B cell (primary cell): ENCODE measurements around the gene PHPT1. TPM values are rescaled to one million over a fixed set of nuclear protein-coding genes. Genes with fewer than 3 reads are reported as not detected.
A peak's percentile ranks its signal among the peaks of the same experiment; 100 is the strongest.

Source experiments
- ATAC-seq: fragments of 200-7000 bp; cut with Tn5 transposase; one replicate; pipeline ENCODE4 v1.10.0; 2021; ENCODE audit warnings: low read depth, mild to moderate bottlenecking, moderate number of reproducible peaks, moderate library complexity
- CTCF ChIA-PET: fragments of 350-600 bp; sonication (Branson Sonifier 250); formaldehyde crosslinking; loops from one replicate; lab custom pipeline; 2021; ENCODE audit warnings: antibody characterized with exemption, inconsistent platforms; lab: Charles Lee
- POLR2A ChIA-PET: fragments of 350-600 bp; sonication (Branson Sonifier 250); formaldehyde crosslinking; loops from one replicate; lab custom pipeline; 2021; ENCODE audit warnings: antibody characterized with exemption; lab: Charles Lee
- DNase-seq: peaks from one replicate; pipeline ENCODE4 v3.0.0; 2013
- H2AFZ ChIP-seq: 2 replicates; pipeline ENCODE4 v1.6.1; 2012; ENCODE audit warnings: mild to moderate bottlenecking, low read depth, low read length; ENCODE audit not compliant: insufficient read depth, poor library complexity, severe bottlenecking
- H3K27ac ChIP-seq, 2 donors: 1 replicate in 1 of 2; 2 replicates in 1 of 2; pipeline ENCODE4 v1.5.1; 2012 to 2013; ENCODE audit warnings: low read length in 2 of 2, mild to moderate bottlenecking in 2 of 2, moderate library complexity in 1 of 2
- H3K27me3 ChIP-seq, 4 experiments: fragments of 200-600 bp in 1 of 4; sonication (generic) in 1 of 4; replicated peaks in 1 of 4; 1 replicate in 2 of 4; 2 replicates in 2 of 4; pipeline versions ENCODE4 v1.6.1 to v1.7.0; 2013 to 2016; ENCODE audit warnings: low read length in 3 of 4, mild to moderate bottlenecking in 2 of 4, mixed read lengths in 1 of 4, moderate library complexity in 1 of 4; ENCODE audit not compliant: insufficient read depth in 4 of 4, control insufficient read depth in 3 of 4; ENCODE audit errors: control extremely low read depth in 1 of 4
- H3K36me3 ChIP-seq, 2 experiments: replicated peaks in 1 of 2; 1 replicate in 1 of 2; 2 replicates in 1 of 2; pipeline versions ENCODE4 v1.6.1 to v1.7.1; 2013; ENCODE audit warnings: low read length in 1 of 2; ENCODE audit not compliant: insufficient read depth in 2 of 2, control insufficient read depth in 1 of 2; ENCODE audit errors: control extremely low read depth in 1 of 2, extremely low read depth in 1 of 2
- H3K4me1 ChIP-seq, 2 donors: fragments of 200-600 bp in 1 of 2; sonication (generic) in 1 of 2; 1 replicate in 1 of 2; 2 replicates in 1 of 2; pipeline versions ENCODE4 v1.5.1 to v1.6.1; 2013 to 2017; ENCODE audit warnings: low read length in 2 of 2; ENCODE audit not compliant: control insufficient read depth in 2 of 2, insufficient read depth in 2 of 2
- H3K4me2 ChIP-seq: replicated peaks from 2 replicates; pipeline ENCODE3; 2012; ENCODE audit warnings: mild to moderate bottlenecking, low read depth, low read length; ENCODE audit not compliant: poor library complexity, severe bottlenecking
- H3K4me3 ChIP-seq, 5 experiments: fragments of 200-600 bp in 1 of 5; sonication (generic) in 1 of 5; 1 replicate in 3 of 5; 2 replicates in 2 of 5; pipeline versions ENCODE4 v1.5.1 to v1.7.0; 2011 to 2016; ENCODE audit warnings: low read length in 4 of 5, mild to moderate bottlenecking in 4 of 5, low read depth in 2 of 5, control low read depth in 1 of 5, moderate library complexity in 1 of 5; ENCODE audit not compliant: insufficient read depth in 1 of 5; ENCODE audit errors: control extremely low read depth in 1 of 5, extremely low read depth in 1 of 5
- H3K79me2 ChIP-seq: fragments of 200-600 bp; sonication (generic); one replicate; pipeline ENCODE4 v1.6.0; 2016; ENCODE audit warnings: low read length; ENCODE audit not compliant: control insufficient read depth, insufficient read depth
- H3K9ac ChIP-seq: fragments of 200-600 bp; sonication (generic); 2 replicates; pipeline ENCODE4 v1.6.1; 2017; ENCODE audit warnings: mild to moderate bottlenecking, low read length, moderate library complexity
- H3K9me3 ChIP-seq, 3 donors: one replicate each; pipeline versions ENCODE4 v1.6.1 to v1.7.1; 2013; ENCODE audit warnings: low read length in 2 of 3; ENCODE audit not compliant: control insufficient read depth in 2 of 3, insufficient read depth in 1 of 3; ENCODE audit errors: control extremely low read depth in 1 of 3
- H4K20me1 ChIP-seq: 2 replicates; pipeline ENCODE4 v1.6.0; 2012; ENCODE audit warnings: mild to moderate bottlenecking, low read length; ENCODE audit not compliant: insufficient read depth, control insufficient read depth, poor library complexity, severe bottlenecking
- H3K27ac Mint-ChIP-seq: one replicate; pipeline ENCODE4 v1.8.0; 2021; ENCODE audit warnings: mixed read lengths
- H3K27me3 Mint-ChIP-seq: one replicate; pipeline ENCODE4 v1.8.0; 2021; ENCODE audit warnings: mixed read lengths
- H3K4me1 Mint-ChIP-seq: one replicate; pipeline ENCODE4 v1.8.0; 2021; ENCODE audit warnings: mixed read lengths
- H3K4me3 Mint-ChIP-seq: one replicate; pipeline ENCODE4 v1.8.0; 2021; ENCODE audit warnings: mixed read lengths
- H3K9me3 Mint-ChIP-seq: one replicate; pipeline ENCODE4 v1.8.0; 2022; ENCODE audit warnings: mixed read lengths; ENCODE audit not compliant: insufficient read depth
- EZH2 ChIP-seq: IDR thresholded peaks from 2 replicates; pipeline ENCODE4 v1.6.1; 2012; ENCODE audit warnings: borderline replicate concordance, low read depth, mild to moderate bottlenecking, moderate library complexity, low read length; ENCODE audit not compliant: insufficient read depth, poor library complexity, severe bottlenecking
- WGBS: methylation state at CpG from one replicate; pipeline ENCODE4 v1.1.5; 2013; ENCODE audit warnings: missing lambda C conversion rate; ENCODE audit not compliant: insufficient coverage; 5-methylcytosine and 5-hydroxymethylcytosine counted together
- intact Hi-C: fragments of 100-400 bp; cut with micrococcal nuclease; formaldehyde crosslinking; loops from one replicate; pipeline ENCODE4 v1.10.0; 2022
- polyA plus RNA-seq: library from polyadenylated mRNA; depleted of rRNA; stranded (reverse); fragments of >200 nt; gene quantifications from 2 replicates; pipeline ENCODE4 v1.2.3, GENCODE V29; 2012
- total RNA-seq, 2 donors: library from RNA; stranded (reverse); fragments of 120-200 nt in 1 of 2; gene quantifications; 1 replicate in 1 of 2; 2 replicates in 1 of 2; pipeline versions ENCODE4 v1.2.3 to v1.2.4, GENCODE V29; 2013 to 2022
- TF ChIP-seq, protein P1 (sequence below): fragments of 200-600 bp; IDR thresholded peaks from one replicate; pipeline ENCODE4 v1.8.0; 2022; ENCODE audit warnings: antibody characterized with exemption, mild to moderate bottlenecking

The PHPT1 gene
- total and polyA plus RNA-seq, 2 donors (not counting 1 experiment from before 2014, with no cell fraction given), result 36.5 to 37.2 TPM

DNA sequence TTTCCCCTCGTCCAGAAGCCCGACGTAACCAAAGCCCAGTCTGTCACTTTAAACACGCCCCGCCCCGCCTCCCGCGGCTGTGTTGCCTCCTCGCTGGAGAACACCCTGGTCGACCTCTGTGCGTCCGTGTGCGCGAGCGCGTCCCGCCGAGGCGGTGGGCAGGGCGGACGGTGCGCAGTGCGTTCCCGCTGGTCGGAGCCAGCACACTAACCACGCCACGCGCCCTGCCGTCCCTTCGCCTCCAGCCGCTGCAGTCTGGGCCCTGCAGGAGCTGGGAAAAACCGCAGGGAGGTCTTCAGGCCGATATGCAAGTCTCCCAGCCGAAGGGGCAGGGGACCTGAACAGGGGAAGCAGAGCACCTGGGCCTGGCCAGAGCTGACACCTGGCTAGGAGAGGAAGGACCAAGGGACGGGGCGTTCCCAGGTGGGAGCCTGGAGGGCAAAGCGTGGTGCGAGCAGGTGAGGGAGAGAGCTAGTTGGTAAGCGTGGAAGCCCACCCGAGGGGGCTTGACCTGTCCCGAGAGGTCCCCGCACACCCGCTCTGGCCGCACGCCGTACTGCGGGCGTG is 1.3 kb upstream of the PHPT1 start:
- intact Hi-C loops, result loop anchor here (2.0 to 5.0 kb wide), 2 partner anchors 54 to 185 kb away; partner anchors contain the start of gene FUT7
- Mint-ChIP-seq H3K27ac (peak overlapping the region; percentile 84), H3K4me1 (peaks cover 26% of the 10 kb centered on the region), H3K27me3 (peaks cover 7% of the 10 kb centered on the region), H3K4me3 (peak overlapping the region; percentile 96), H3K9me3 (no peaks in the 10 kb centered on the region)
- DNase-seq (peak; percentile 74), ATAC-seq (no peak)
- Histone ChIP-seq H3K9ac (peak overlapping the region; percentile 84), H2AFZ (peak overlapping the region; percentile 97), H3K27ac (no peak overlapping the region), H3K4me3 (peak overlapping the region; percentile 14 to 87 (median 82)), H3K27me3 (peaks cover 0 to 39% (median 12%) of the 10 kb centered on the region in 4 experiments), H3K4me1 (peaks cover 46 to 49% of the 10 kb centered on the region in 2 donors), H3K9me3 (peaks cover 0 to 25% (median 0%) of the 10 kb centered on the region in 3 donors), H3K4me2 (peak overlapping the region; percentile 99), H3K36me3 (peaks cover 0 to 4% of the 10 kb centered on the region in 2 experiments), H4K20me1 (peaks cover 28% of the 10 kb centered on the region), H3K79me2 (peaks cover 2% of the 10 kb centered on the region)
- CTCF ChIA-PET, result interaction anchor here (1.0 to 1.1 kb wide), 3 partner anchors 96 to 181 kb away, joined by 3 to 5 read pairs (median 3); partner anchors contain the start of gene FBXW5
- TF ChIP-seq, protein P1, sequence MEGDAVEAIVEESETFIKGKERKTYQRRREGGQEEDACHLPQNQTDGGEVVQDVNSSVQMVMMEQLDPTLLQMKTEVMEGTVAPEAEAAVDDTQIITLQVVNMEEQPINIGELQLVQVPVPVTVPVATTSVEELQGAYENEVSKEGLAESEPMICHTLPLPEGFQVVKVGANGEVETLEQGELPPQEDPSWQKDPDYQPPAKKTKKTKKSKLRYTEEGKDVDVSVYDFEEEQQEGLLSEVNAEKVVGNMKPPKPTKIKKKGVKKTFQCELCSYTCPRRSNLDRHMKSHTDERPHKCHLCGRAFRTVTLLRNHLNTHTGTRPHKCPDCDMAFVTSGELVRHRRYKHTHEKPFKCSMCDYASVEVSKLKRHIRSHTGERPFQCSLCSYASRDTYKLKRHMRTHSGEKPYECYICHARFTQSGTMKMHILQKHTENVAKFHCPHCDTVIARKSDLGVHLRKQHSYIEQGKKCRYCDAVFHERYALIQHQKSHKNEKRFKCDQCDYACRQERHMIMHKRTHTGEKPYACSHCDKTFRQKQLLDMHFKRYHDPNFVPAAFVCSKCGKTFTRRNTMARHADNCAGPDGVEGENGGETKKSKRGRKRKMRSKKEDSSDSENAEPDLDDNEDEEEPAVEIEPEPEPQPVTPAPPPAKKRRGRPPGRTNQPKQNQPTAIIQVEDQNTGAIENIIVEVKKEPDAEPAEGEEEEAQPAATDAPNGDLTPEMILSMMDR, result no peak
- TF ChIP-seq EZH2, result peak; percentile 84
- POLR2A ChIA-PET, result interaction anchor here (0.6 to 0.7 kb wide), 3 partner anchors 19 to 296 kb away, joined by 3 to 10 read pairs (median 8); no protein-coding TSS in a partner anchor
- WGBS, result 2% methylated on average over 48 of the region's 48 CpGs
